IMR-90 (cell line): ENCODE data around the gene CAPN5. TPM values are rescaled to one million over a fixed set of nuclear protein-coding genes. Genes with fewer than 3 reads are reported as not detected.

Experiments
- ATAC-seq: fragments of 200-7000 bp; cut with Tn5 transposase; 2 replicates; pipeline ENCODE4 v1.9.1; 2020; ENCODE audit warnings: low read depth, mild to moderate bottlenecking, moderate library complexity
- BruUV-seq: library from RNA; stranded (reverse); fragments of 400-500 nt; replicated peaks from 2 replicates; lab custom pipeline; 2021; lab: Mats Ljungman, UMichigan
- CTCF ChIA-PET: fragments of 300-600 bp; formaldehyde crosslinking; extraction: SDS; loops from one replicate; lab custom pipeline; 2021; ENCODE audit warnings: antibody characterized with exemption; lab: Yijun Ruan, JAX
- POLR2A ChIA-PET: fragments of 300-600 bp; sonication (Branson Sonifier 250); formaldehyde crosslinking; loops from one replicate; lab custom pipeline; 2022; ENCODE audit warnings: antibody characterized with exemption; ENCODE audit not compliant: unreplicated experiment; lab: Charles Lee
- DNase-seq: peaks from one replicate; pipeline ENCODE4 v3.0.0; 2013
- H2AFZ ChIP-seq: replicated peaks from 2 replicates; pipeline ENCODE3; 2013; ENCODE audit warnings: low read length, mild to moderate bottlenecking; ENCODE audit not compliant: poor library complexity
- H2AK5ac ChIP-seq: 2 replicates; pipeline ENCODE4 v1.6.1; 2013; ENCODE audit warnings: low read depth, low read length, inconsistent platforms
- H2AK9ac ChIP-seq: replicated peaks from 2 replicates; pipeline ENCODE3; 2013; ENCODE audit warnings: mild to moderate bottlenecking, low read depth, low read length, moderate library complexity; ENCODE audit not compliant: poor library complexity
- H2BK120ac ChIP-seq: 2 replicates; pipeline ENCODE4 v1.6.1; 2013; ENCODE audit warnings: low read depth, low read length, inconsistent platforms
- H2BK15ac ChIP-seq: 3 replicates; pipeline ENCODE4 v1.6.1; 2013; ENCODE audit warnings: low read depth, low read length, inconsistent platforms
- H2BK20ac ChIP-seq: 2 replicates; pipeline ENCODE4 v1.6.1; 2013; ENCODE audit warnings: low read depth, mild to moderate bottlenecking, inconsistent platforms, low read length, moderate library complexity
- H2BK5ac ChIP-seq: 2 replicates; pipeline ENCODE4 v1.6.1; 2013; ENCODE audit warnings: mild to moderate bottlenecking, low read depth, low read length, inconsistent platforms; ENCODE audit not compliant: poor library complexity, severe bottlenecking
- H3K14ac ChIP-seq: replicated peaks from 2 replicates; pipeline ENCODE4 v1.6.1; 2013; ENCODE audit warnings: low read depth, low read length, inconsistent platforms
- H3K18ac ChIP-seq: 2 replicates; pipeline ENCODE4 v1.6.1; 2013; ENCODE audit warnings: low read depth, low read length, control low read depth
- H3K23ac ChIP-seq: 2 replicates; pipeline ENCODE4 v1.6.1; 2013; ENCODE audit warnings: low read depth, low read length, inconsistent platforms
- H3K27ac ChIP-seq: 2 replicates; pipeline ENCODE4 v1.5.1; 2013; ENCODE audit warnings: mild to moderate bottlenecking, control low read depth, low read length; ENCODE audit not compliant: insufficient read depth
- H3K27me3 ChIP-seq: 2 replicates; pipeline ENCODE4 v1.6.1; 2013; ENCODE audit warnings: low read length; ENCODE audit not compliant: control insufficient read depth, insufficient read depth
- H3K36me3 ChIP-seq: 2 replicates; pipeline ENCODE4 v1.6.1; 2013; ENCODE audit warnings: low read length, mixed read lengths; ENCODE audit not compliant: control insufficient read depth, insufficient read depth
- H3K4ac ChIP-seq: 2 replicates; pipeline ENCODE4 v1.6.1; 2013; ENCODE audit warnings: low read depth, low read length, inconsistent platforms
- H3K4me1 ChIP-seq: 2 replicates; pipeline ENCODE4 v1.6.1; 2013; ENCODE audit warnings: low read length, mixed read lengths; ENCODE audit not compliant: control insufficient read depth, insufficient read depth
- H3K4me2 ChIP-seq: 2 replicates; pipeline ENCODE4 v1.6.1; 2013; ENCODE audit warnings: low read depth, mild to moderate bottlenecking, control low read depth, low read length, moderate library complexity
- H3K4me3 ChIP-seq: 2 replicates; pipeline ENCODE4 v1.5.1; 2013; ENCODE audit warnings: low read depth, mild to moderate bottlenecking, control low read depth, low read length, moderate library complexity; ENCODE audit not compliant: insufficient read depth
- H3K56ac ChIP-seq: 2 replicates; pipeline ENCODE4 v1.6.1; 2013; ENCODE audit warnings: low read length, inconsistent platforms; ENCODE audit not compliant: insufficient read depth; ENCODE audit errors: extremely low read depth
- H3K79me1 ChIP-seq, 2 experiments: 2 replicates each; pipeline ENCODE4 v1.6.1; 2013; ENCODE audit warnings: low read length in 2 of 2, inconsistent platforms in 1 of 2, low read depth in 1 of 2
- H3K9ac ChIP-seq: 2 replicates; pipeline ENCODE4 v1.6.1; 2013; ENCODE audit warnings: low read depth, low read length, control low read depth
- H3K9me1 ChIP-seq: 2 replicates; pipeline ENCODE4 v1.6.1; 2013; ENCODE audit warnings: low read length, inconsistent platforms; ENCODE audit not compliant: insufficient read depth
- H3K9me3 ChIP-seq: 2 replicates; pipeline ENCODE4 v1.6.1; 2013; ENCODE audit warnings: low read length; ENCODE audit not compliant: control insufficient read depth, insufficient read depth
- H4K20me1 ChIP-seq: 2 replicates; pipeline ENCODE4 v1.6.1; 2013; ENCODE audit warnings: low read length, inconsistent platforms; ENCODE audit not compliant: insufficient read depth
- H4K5ac ChIP-seq: 2 replicates; pipeline ENCODE4 v1.6.1; 2013; ENCODE audit warnings: mild to moderate bottlenecking, low read depth, low read length, control low read depth
- H4K8ac ChIP-seq, 2 experiments: 2 replicates each; pipeline ENCODE4 v1.6.1; 2013; ENCODE audit warnings: low read depth in 2 of 2, low read length in 2 of 2, control low read depth in 1 of 2, inconsistent platforms in 1 of 2
- H4K91ac ChIP-seq: 2 replicates; pipeline ENCODE4 v1.6.1; 2013; ENCODE audit warnings: low read depth, low read length, inconsistent platforms; ENCODE audit not compliant: insufficient read depth
- BHLHE40 ChIP-seq: fragments of 150-350 bp; IDR thresholded peaks from 2 replicates; pipeline ENCODE4 v1.6.1; 2016; ENCODE audit warnings: mild to moderate bottlenecking, low read depth, low read length
- CEBPB ChIP-seq: IDR thresholded peaks from 2 replicates; pipeline ENCODE4 v1.6.1; 2012; ENCODE audit warnings: low read depth, low read length, improper control_type of control experiment
- CHD1 ChIP-seq: IDR thresholded peaks from 2 replicates; pipeline ENCODE4 v1.6.1; 2012; ENCODE audit warnings: low read depth, low read length, improper control_type of control experiment
- FOS ChIP-seq: fragments of 150-350 bp; IDR thresholded peaks from 2 replicates; pipeline ENCODE4 v1.6.1; 2016; ENCODE audit warnings: low read depth, low read length
- MAFK ChIP-seq: IDR thresholded peaks from 2 replicates; pipeline ENCODE4 v1.6.1; 2012; ENCODE audit warnings: low read depth, low read length, improper control_type of control experiment
- MAZ ChIP-seq: IDR thresholded peaks from 2 replicates; pipeline ENCODE4 v1.6.1; 2012; ENCODE audit warnings: low read depth, mild to moderate bottlenecking, low read length, improper control_type of control experiment, moderate library complexity, borderline replicate concordance
- MXI1 ChIP-seq: IDR thresholded peaks from 2 replicates; pipeline ENCODE4 v1.6.1; 2012; ENCODE audit warnings: low read depth, mild to moderate bottlenecking, low read length, moderate library complexity, borderline replicate concordance
- NFE2L2 ChIP-seq: fragments of 150-350 bp; IDR thresholded peaks from 2 replicates; pipeline ENCODE4 v1.6.1; 2016; ENCODE audit warnings: low read depth, mild to moderate bottlenecking, low read length
- POLR2A ChIP-seq: IDR thresholded peaks from 2 replicates; pipeline ENCODE4 v1.6.1; 2012; ENCODE audit warnings: mild to moderate bottlenecking, low read depth, low read length
- RAD21 ChIP-seq: IDR thresholded peaks from 2 replicates; pipeline ENCODE4 v1.6.1; 2012; ENCODE audit warnings: low read length, improper control_type of control experiment
- RCOR1 ChIP-seq: IDR thresholded peaks from 2 replicates; pipeline ENCODE4 v1.6.1; 2012; ENCODE audit warnings: mild to moderate bottlenecking, low read length, improper control_type of control experiment; ENCODE audit not compliant: insufficient replicate concordance
- RFX5 ChIP-seq: IDR thresholded peaks from 2 replicates; pipeline ENCODE4 v1.8.0; 2012; ENCODE audit warnings: low read depth, mild to moderate bottlenecking, low read length, moderate library complexity
- SMC3 ChIP-seq: fragments of 150-350 bp; IDR thresholded peaks from 2 replicates; pipeline ENCODE4 v1.6.1; 2016; ENCODE audit warnings: low read depth, mild to moderate bottlenecking, antibody characterized with exemption, low read length, moderate library complexity
- WGBS, 2 experiments: methylation state at CpG; one replicate each; pipeline versions ENCODE4 v1.1.5 to v1.1.7; 2013; ENCODE audit warnings: missing lambda C conversion rate in 2 of 2; ENCODE audit not compliant: insufficient read length in 1 of 2; ENCODE audit errors: extremely low coverage in 2 of 2; 5-methylcytosine and 5-hydroxymethylcytosine counted together
- dilution Hi-C: fragments of 300-500 bp; cut with HindIII; formaldehyde crosslinking; loops from one replicate; pipeline ENCODE4 v1.14.3; 2018; ENCODE audit warnings: low sequenced_read_pairs; ENCODE audit not compliant: unreplicated experiment
- in situ Hi-C: fragments of 300-500 bp; cut with MboI; formaldehyde crosslinking; loops from 3 replicates; pipeline ENCODE4 v1.14.3; 2019; ENCODE audit warnings: low sequenced_read_pairs, inconsistent platforms, mixed read lengths
- intact Hi-C: fragments of 100-400 bp; cut with micrococcal nuclease; formaldehyde crosslinking; loops from 2 replicates; pipeline ENCODE4 v1.10.0; 2022
- polyA plus RNA-seq, 3 experiments: library from polyadenylated mRNA; depleted of rRNA; stranded (reverse); fragments of >200 nt; gene quantifications; 2 replicates each; pipeline ENCODE4 v1.2.3, GENCODE V29; 2012; ENCODE audit warnings: low replicate concordance in 1 of 3
- total RNA-seq: library from RNA; depleted of rRNA; stranded (reverse); fragments of >200 nt; gene quantifications from 2 replicates; pipeline ENCODE4 v1.2.3, GENCODE V29; 2012
- TF ChIP-seq, protein P1 (sequence below): fragments of 150-350 bp; IDR thresholded peaks from 2 replicates; pipeline ENCODE4 v1.6.1; 2017; ENCODE audit warnings: mild to moderate bottlenecking, antibody characterized with exemption, low read length, low read depth
- TF ChIP-seq, protein P2 (sequence below): fragments of 150-350 bp; IDR thresholded peaks from 2 replicates; pipeline ENCODE4 v1.6.1; 2016; ENCODE audit warnings: low read depth, mild to moderate bottlenecking, low read length, moderate library complexity, borderline replicate concordance
- TF ChIP-seq, protein P3 (sequence below): conservative IDR thresholded peaks from 2 replicates; pipeline ENCODE4 v1.5.1; 2012; ENCODE audit warnings: mild to moderate bottlenecking, low read depth, low read length, improper control_type of control experiment

The CAPN5 gene
- total and polyA plus RNA-seq, 2 of the 4 experiments (the other 2 are of a cell fraction), result 8.1 to 24.0 TPM

DNA sequence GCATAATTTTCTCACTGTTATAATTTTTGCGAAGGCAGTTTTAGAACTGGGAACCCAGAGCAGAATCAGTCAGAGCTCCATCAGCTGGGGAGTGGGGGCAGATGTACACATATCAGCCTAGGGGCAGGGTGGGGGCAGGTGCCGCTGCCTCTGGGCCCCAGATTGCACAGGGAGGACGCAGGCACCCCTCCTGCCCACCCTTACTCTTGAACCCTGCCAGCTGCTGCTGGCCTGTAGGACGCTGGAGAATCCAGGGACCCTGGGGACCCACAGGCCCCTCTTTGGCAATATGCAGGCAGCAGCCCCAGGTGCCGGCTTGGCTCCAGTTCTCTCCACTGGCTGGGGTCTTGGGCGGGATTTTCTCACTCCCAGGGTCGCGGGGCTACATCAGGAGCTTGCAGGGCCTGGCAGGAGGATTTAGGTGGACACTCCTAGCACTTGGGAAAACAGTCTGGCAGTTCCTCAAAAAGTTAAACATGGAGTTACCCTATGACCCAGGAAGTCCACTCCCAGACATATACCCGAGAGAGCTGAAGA is 8.8 kb upstream of the CAPN5 start:
- no peak overlapping the region for H2AK5ac ChIP-seq
- CTCF ChIA-PET, result interaction anchor here (0.6 to 0.8 kb wide), 2 partner anchors 10 to 319 kb away, joined by 3 read pairs; no protein-coding TSS in a partner anchor
- no peak for ATAC-seq
- H3K36me3 ChIP-seq, result no peaks in the 10 kb centered on the region
- no peak overlapping the region for H3K27ac ChIP-seq
- TF ChIP-seq MAFK (no peak), CEBPB (no peak), RAD21 (no peak), CHD1 (no peak), MAZ (no peak), RFX5 (no peak), MXI1 (no peak), POLR2A (no peak), BHLHE40 (no peak), RCOR1 (no peak), SMC3 (no peak), FOS (no peak), NFE2L2 (no peak)
- TF ChIP-seq, protein P1, sequence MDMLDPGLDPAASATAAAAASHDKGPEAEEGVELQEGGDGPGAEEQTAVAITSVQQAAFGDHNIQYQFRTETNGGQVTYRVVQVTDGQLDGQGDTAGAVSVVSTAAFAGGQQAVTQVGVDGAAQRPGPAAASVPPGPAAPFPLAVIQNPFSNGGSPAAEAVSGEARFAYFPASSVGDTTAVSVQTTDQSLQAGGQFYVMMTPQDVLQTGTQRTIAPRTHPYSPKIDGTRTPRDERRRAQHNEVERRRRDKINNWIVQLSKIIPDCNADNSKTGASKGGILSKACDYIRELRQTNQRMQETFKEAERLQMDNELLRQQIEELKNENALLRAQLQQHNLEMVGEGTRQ, result no peak
- TF ChIP-seq, protein P2, sequence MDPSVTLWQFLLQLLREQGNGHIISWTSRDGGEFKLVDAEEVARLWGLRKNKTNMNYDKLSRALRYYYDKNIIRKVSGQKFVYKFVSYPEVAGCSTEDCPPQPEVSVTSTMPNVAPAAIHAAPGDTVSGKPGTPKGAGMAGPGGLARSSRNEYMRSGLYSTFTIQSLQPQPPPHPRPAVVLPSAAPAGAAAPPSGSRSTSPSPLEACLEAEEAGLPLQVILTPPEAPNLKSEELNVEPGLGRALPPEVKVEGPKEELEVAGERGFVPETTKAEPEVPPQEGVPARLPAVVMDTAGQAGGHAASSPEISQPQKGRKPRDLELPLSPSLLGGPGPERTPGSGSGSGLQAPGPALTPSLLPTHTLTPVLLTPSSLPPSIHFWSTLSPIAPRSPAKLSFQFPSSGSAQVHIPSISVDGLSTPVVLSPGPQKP, result no peak
- TF ChIP-seq, protein P3, sequence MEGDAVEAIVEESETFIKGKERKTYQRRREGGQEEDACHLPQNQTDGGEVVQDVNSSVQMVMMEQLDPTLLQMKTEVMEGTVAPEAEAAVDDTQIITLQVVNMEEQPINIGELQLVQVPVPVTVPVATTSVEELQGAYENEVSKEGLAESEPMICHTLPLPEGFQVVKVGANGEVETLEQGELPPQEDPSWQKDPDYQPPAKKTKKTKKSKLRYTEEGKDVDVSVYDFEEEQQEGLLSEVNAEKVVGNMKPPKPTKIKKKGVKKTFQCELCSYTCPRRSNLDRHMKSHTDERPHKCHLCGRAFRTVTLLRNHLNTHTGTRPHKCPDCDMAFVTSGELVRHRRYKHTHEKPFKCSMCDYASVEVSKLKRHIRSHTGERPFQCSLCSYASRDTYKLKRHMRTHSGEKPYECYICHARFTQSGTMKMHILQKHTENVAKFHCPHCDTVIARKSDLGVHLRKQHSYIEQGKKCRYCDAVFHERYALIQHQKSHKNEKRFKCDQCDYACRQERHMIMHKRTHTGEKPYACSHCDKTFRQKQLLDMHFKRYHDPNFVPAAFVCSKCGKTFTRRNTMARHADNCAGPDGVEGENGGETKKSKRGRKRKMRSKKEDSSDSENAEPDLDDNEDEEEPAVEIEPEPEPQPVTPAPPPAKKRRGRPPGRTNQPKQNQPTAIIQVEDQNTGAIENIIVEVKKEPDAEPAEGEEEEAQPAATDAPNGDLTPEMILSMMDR, result no peak
- H3K9me1 ChIP-seq, result no peaks in the 10 kb centered on the region
- H3K79me1 ChIP-seq, result no peaks in the 10 kb centered on the region
- no peak overlapping the region for H3K56ac ChIP-seq
- no peak overlapping the region for H2AK9ac ChIP-seq
- dilution Hi-C loops, result no loop called here
- H3K14ac ChIP-seq, result no peak overlapping the region
- H3K9ac ChIP-seq, result no peak overlapping the region
- no peak overlapping the region for H3K4me3 ChIP-seq
- H3K4ac ChIP-seq, result no peak overlapping the region
- no peak overlapping the region for H2AFZ ChIP-seq
- no peak overlapping the region for H2BK15ac ChIP-seq
- peaks cover 15% of the 10 kb centered on the region for H3K27me3 ChIP-seq
- no peak overlapping the region for H3K18ac ChIP-seq
- no peak overlapping the region for H2BK120ac ChIP-seq
- H3K9me3 ChIP-seq, result peaks cover 15% of the 10 kb centered on the region
- no TSS peak for BruUV-seq
- in situ Hi-C loops, result no loop called here
- H4K5ac ChIP-seq, result no peak overlapping the region
- H3K23ac ChIP-seq, result no peak overlapping the region
- no peak overlapping the region for H2BK20ac ChIP-seq
- WGBS, 2 experiments, result no CpG with 5 or more reads among the region's 9 CpGs
- no peaks in the 10 kb centered on the region for H4K20me1 ChIP-seq
- intact Hi-C loops, result no loop called here
- H4K8ac ChIP-seq, result no peak overlapping the region
- no peak overlapping the region for H2BK5ac ChIP-seq
- no peak overlapping the region for H3K4me2 ChIP-seq
- H4K91ac ChIP-seq, result no peak overlapping the region
- DNase-seq, result no peak
- POLR2A ChIA-PET, result no interaction called here
- H3K4me1 ChIP-seq, result no peaks in the 10 kb centered on the region
